NCI-H146 (cell line): ENCODE results near the gene NDUFA12.

Experiments used
- DNase-seq: peaks from one replicate; lab custom pipeline; 2025; lab: John Stamatoyannopoulos, UW

NDUFA12 gene

DNA sequence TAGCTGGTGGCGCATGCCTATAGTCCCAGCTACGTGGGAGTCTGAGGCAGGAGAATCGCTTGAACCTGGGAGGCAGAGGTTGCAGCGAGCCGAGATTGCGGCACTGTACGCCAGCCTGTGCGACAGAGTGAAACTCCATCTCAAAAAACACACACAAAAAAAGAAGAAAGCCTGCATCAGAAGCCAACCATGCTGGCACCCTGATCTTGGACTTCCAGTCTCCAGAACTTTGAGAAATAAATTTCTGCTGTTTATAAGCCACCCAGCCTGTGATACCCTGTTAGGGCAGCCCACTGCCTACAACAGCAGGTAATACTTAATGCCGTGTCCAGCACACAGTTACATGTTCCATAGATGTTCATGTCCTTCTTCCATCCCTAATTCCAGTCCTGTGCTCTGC is 62.7 kb downstream of the NDUFA12 start:
- no peak for DNase-seq

DNA sequence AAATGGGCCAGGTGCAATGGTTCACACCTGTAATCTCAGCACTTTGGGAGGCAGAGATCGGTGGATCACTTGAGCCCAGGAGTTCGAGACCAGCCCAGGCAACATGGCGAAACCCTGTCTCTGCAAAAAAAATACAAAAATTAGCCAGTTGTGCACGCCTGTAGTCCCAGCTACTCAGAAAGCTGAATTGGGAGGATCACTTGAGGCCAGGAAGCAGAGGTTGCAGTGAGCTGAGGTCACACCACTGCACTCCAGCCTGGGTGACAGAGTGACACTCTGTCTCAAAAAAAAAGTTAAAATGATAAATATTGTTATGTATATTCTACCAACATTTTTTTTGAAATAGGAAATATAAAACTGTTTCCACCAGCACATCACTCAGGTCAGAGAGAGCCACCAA is 64.9 kb downstream of the NDUFA12 start:
- DNase-seq = no peak

DNA sequence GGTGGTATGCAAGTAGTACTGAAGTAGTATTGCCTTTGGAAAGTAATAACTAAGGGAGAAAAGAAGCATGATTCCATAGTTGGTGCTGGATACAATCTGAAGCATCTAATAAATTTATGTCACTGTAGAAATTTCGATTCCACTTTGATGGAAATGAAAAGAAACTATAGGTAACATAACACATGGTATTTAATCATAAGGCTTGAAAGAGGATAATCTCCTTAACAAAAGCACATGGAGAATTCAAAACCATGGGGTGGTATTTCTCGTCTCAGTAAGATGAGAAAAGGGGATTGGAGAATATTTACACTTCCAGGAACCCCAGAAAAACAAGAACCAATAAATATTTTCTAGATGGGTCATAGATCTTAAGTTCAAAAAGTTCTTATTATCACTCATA is 72.7 kb downstream of the NDUFA12 start:
- DNase-seq = no peak

DNA sequence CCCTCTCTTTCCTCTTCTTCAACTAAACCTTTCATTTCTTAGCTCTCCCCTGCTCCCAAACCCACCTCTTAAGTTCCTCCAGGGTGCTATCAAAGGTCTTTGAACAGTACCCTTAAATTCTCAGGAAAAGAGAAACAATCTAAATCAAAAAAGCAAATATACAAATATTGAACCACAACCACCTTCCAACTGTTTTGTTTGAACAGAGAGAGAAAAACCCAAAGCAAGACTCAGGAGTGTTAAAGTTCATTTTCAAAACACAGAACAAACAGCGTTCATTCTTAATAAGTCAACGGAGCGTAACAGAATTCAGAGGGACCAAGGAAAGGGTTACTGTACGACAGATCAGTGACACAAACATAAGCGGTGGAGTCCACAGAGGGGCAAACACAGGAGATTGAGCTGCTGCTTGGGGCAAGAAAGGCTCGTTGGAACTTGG is 73.3 kb downstream of the NDUFA12 start:
- DNase-seq = no peak

DNA sequence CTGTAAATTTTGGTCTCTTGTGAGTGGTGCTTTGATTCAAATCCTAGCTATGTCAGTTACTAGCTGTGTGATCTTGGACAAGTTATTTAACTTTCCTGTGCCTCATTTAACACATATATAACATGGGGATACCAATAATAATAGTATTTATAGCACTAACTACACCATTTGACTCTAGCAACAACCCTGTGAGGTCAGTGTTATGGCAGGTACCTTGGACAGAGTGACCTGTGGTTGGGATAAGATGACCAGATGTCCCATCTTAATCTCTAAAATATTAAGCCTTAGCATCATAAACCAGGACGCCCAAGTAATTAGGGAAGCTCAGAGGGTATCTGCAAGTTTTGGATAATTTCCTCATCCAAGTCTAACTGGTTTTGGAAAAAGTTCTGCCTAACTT is 73.7 kb downstream of the NDUFA12 start:
- no peak for DNase-seq

DNA sequence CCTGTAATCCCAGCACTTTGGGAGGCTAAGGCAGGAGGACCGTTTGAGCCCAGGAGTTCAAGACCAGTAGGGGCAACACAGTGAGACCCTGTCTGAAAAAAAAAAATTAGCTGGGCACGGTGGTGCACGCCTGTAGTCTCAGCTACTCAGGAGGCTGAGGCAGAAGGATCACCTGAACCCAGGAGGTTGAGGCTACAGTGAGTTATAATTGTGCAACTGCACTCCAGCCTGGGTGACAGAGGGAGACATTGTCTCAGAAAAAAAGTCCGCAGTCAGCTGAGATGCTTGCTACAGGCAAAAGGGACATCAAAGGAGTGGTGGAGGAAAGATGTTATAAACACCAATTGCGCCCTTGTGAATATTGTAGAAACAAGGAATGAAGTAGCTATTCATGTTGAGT is 77.8 kb downstream of the NDUFA12 start:
- DNase-seq = no peak

DNA sequence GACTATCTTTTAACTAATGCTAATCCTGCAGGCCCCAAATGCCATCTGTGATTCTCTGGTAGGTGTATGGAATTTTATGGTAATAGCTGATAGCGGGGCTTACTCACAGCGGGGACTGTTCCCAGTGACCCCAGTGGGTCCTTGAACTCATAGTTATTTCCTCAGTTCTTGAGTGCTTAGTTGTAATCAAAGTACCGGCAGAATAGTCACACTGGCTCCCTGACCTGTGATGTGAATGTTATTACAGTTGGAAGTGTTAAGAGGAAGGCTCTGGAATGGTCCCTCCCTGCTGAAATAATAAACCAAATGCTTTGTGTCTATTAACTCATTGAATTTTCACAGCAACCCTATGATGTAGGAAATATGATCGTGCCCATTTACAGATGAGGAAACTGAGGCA is 78.3 kb downstream of the NDUFA12 start:
- no peak for DNase-seq

DNA sequence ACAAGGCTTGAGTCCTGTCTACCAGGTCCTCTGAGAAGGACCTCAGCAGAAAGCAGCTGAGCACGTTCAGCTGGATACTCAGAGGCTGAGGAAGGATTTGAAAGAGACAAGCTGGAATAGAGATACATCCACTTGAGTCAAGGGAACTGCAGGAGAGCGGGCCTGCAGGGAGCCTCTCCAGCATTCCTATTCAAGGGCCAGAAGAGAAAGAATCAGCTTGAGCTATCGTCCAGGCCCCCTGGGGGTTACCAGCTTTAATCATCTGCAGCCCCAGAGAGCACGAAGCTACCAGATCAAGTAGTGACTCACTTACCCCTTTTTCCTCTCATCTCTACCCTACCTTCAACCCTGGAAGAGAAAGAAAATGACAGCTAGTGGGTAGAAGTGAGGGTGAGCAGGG is 80.9 kb downstream of the NDUFA12 start:
- no peak for DNase-seq
